OCI-LY1 (cell line): ENCODE measurements around the gene KDM5B.

Experiments used
- CTCF ChIP-seq: fragments of 200-600 bp; sonication (generic), shearing (Covaris generic); IDR thresholded peaks from 2 replicates; pipeline ENCODE4 v1.5.1; 2017; ENCODE audit warnings: mild to moderate bottlenecking, antibody characterized with exemption, low read length, moderate library complexity, mixed read lengths
- EZH2 ChIP-seq: fragments of 200-600 bp; sonication (generic), shearing (Covaris generic); IDR thresholded peaks from 2 replicates; pipeline ENCODE4 v1.8.0; 2017; ENCODE audit warnings: borderline replicate concordance, mixed run types, mild to moderate bottlenecking, antibody characterized with exemption, low read length, moderate library complexity, mixed read lengths

DNA sequence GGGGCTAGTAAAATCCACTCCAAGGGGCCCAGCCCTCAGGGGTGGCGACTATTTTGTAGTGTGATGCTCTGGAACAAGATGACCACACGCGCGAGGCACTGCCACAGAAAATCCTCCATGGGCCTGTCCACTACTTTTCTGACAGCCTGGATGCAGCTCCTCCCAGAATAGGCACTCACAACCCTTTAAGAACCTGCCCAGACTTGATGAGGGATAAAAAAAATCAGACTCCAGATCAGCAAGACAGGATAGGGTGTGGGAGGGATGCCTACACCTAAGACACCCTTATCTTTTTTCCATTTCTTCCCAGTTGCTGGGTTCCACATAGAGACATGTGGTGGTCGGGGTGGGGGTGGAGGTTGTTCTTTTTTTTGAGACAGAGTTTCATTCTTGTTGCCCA, 36.0 kb upstream of the KDM5B start:
- TF ChIP-seq CTCF (no peak), EZH2 (no peak)
